Mesenchymal stem cell (in vitro differentiated cells and primary cell): ENCODE results near the gene TNFAIP8.

Experiments used
- DNase-seq: peaks from one replicate; pipeline ENCODE4 v3.0.0-alpha.2; 2013
- H2AFZ ChIP-seq: one replicate; pipeline ENCODE4 v1.6.1; 2013; ENCODE audit warnings: low read depth, mild to moderate bottlenecking, control low read depth, inconsistent platforms, low read length, moderate library complexity
- H2AK5ac ChIP-seq: 2 replicates; pipeline ENCODE4 v1.6.1; 2013; ENCODE audit warnings: low read length, moderate library complexity, mild to moderate bottlenecking, inconsistent platforms; ENCODE audit not compliant: severe bottlenecking
- H2BK120ac ChIP-seq: one replicate; pipeline ENCODE4 v1.6.1; 2013; ENCODE audit warnings: low read depth, mild to moderate bottlenecking, inconsistent platforms, low read length, moderate library complexity
- H2BK12ac ChIP-seq, 2 experiments: one replicate each; pipeline ENCODE4 v1.6.1; 2013; ENCODE audit warnings: inconsistent platforms in 2 of 2, low read length in 2 of 2, mild to moderate bottlenecking in 2 of 2, moderate library complexity in 2 of 2, control low read depth in 1 of 2
- H2BK15ac ChIP-seq: one replicate; pipeline ENCODE4 v1.6.1; 2013; ENCODE audit warnings: mild to moderate bottlenecking, low read depth, inconsistent platforms; ENCODE audit not compliant: poor library complexity, severe bottlenecking
- H2BK5ac ChIP-seq: 2 replicates; pipeline ENCODE4 v1.6.1; 2013; ENCODE audit warnings: low read depth, mild to moderate bottlenecking, low read length, control low read depth, inconsistent platforms; ENCODE audit not compliant: poor library complexity, severe bottlenecking
- H3K14ac ChIP-seq, 2 experiments: one replicate each; pipeline ENCODE4 v1.6.1; 2013; ENCODE audit warnings: inconsistent platforms in 2 of 2, low read length in 2 of 2, control low read depth in 1 of 2, mild to moderate bottlenecking in 1 of 2, moderate library complexity in 1 of 2
- H3K18ac ChIP-seq, 2 experiments: one replicate each; pipeline ENCODE4 v1.6.1; 2013; ENCODE audit warnings: inconsistent platforms in 2 of 2, low read length in 2 of 2, control low read depth in 1 of 2, low read depth in 1 of 2, mild to moderate bottlenecking in 1 of 2
- H3K23ac ChIP-seq, 2 experiments: one replicate each; pipeline ENCODE4 v1.6.1; 2013; ENCODE audit warnings: inconsistent platforms in 2 of 2, low read length in 2 of 2, mild to moderate bottlenecking in 2 of 2, moderate library complexity in 2 of 2, control low read depth in 1 of 2
- H3K27ac ChIP-seq: 2 replicates; pipeline ENCODE4 v1.5.1; 2013; ENCODE audit warnings: mild to moderate bottlenecking, moderate library complexity, low read length, control low read depth, inconsistent platforms; ENCODE audit not compliant: poor library complexity, severe bottlenecking
- H3K27me3 ChIP-seq, 2 experiments: 2 replicates each; pipeline versions ENCODE4 v1.6.1 to v1.7.0; 2013; ENCODE audit warnings: low read length in 2 of 2, mild to moderate bottlenecking in 2 of 2, moderate library complexity in 2 of 2, control low read depth in 1 of 2, inconsistent platforms in 1 of 2; ENCODE audit not compliant: control insufficient read depth in 1 of 2, insufficient read depth in 1 of 2
- H3K36me3 ChIP-seq, 2 experiments: 2 replicates each; pipeline versions ENCODE4 v1.6.1 to v1.7.0; 2013; ENCODE audit warnings: low read length in 2 of 2, control low read depth in 1 of 2, inconsistent platforms in 1 of 2, low read depth in 1 of 2, mild to moderate bottlenecking in 1 of 2; ENCODE audit not compliant: insufficient read depth in 2 of 2, control insufficient read depth in 1 of 2
- H3K4ac ChIP-seq, 2 experiments: one replicate each; pipeline ENCODE4 v1.6.1; 2013; ENCODE audit warnings: inconsistent platforms in 2 of 2, low read length in 2 of 2, mild to moderate bottlenecking in 2 of 2, moderate library complexity in 2 of 2, control low read depth in 1 of 2, low read depth in 1 of 2
- H3K4me1 ChIP-seq: 2 replicates; pipeline ENCODE4 v1.6.1; 2013; ENCODE audit warnings: low read depth, low read length, control low read depth; ENCODE audit not compliant: control insufficient read depth, insufficient read depth
- H3K4me2 ChIP-seq: 2 replicates; pipeline ENCODE4 v1.6.1; 2013; ENCODE audit warnings: low read length, mild to moderate bottlenecking, inconsistent platforms; ENCODE audit not compliant: poor library complexity, severe bottlenecking
- H3K4me3 ChIP-seq, 2 experiments: 2 replicates each; pipeline versions ENCODE4 v1.5.1 to v1.7.0; 2013; ENCODE audit warnings: low read length in 2 of 2, mild to moderate bottlenecking in 2 of 2, control low read depth in 1 of 2, low read depth in 1 of 2; ENCODE audit not compliant: insufficient read depth in 1 of 2
- H3K79me1 ChIP-seq: replicated peaks from 2 replicates; pipeline ENCODE4 v1.6.1; 2013; ENCODE audit warnings: mild to moderate bottlenecking, control low read depth, low read length, inconsistent platforms; ENCODE audit not compliant: poor library complexity, severe bottlenecking
- H3K9ac ChIP-seq: 2 replicates; pipeline ENCODE4 v1.7.0; 2013; ENCODE audit warnings: mild to moderate bottlenecking, low read length, moderate library complexity
- H3K9me3 ChIP-seq: 2 replicates; pipeline ENCODE4 v1.7.0; 2013; ENCODE audit warnings: mild to moderate bottlenecking, low read length; ENCODE audit not compliant: control insufficient read depth
- H4K8ac ChIP-seq: one replicate; pipeline ENCODE4 v1.6.1; 2013; ENCODE audit warnings: inconsistent platforms, mild to moderate bottlenecking, low read length, moderate library complexity
- H4K91ac ChIP-seq: one replicate; pipeline ENCODE4 v1.6.1; 2013; ENCODE audit warnings: mild to moderate bottlenecking, low read length, inconsistent platforms
- WGBS: methylation state at CpG from one replicate; pipeline ENCODE4 v1.1.7; 2013; ENCODE audit warnings: mixed read lengths; 5-methylcytosine and 5-hydroxymethylcytosine counted together

The TNFAIP8 gene

GRCh38 chr5:119404033-119404432, 48.2 kb downstream of the TNFAIP8 start:
- Histone ChIP-seq H2AK5ac (no peak overlapping the region), H2BK120ac (no peak overlapping the region), H3K4ac (no peak overlapping the region), H3K23ac (no peak overlapping the region), H4K8ac (no peak overlapping the region), H3K9ac (no peak overlapping the region), H2AFZ (no peak overlapping the region), H2BK15ac (no peak overlapping the region), H2BK5ac (no peak overlapping the region), H3K18ac (no peak overlapping the region), H3K14ac (no peak overlapping the region), H3K27ac (no peak overlapping the region), H3K4me2 (no peak overlapping the region), H3K79me1 (no peaks in the 10 kb centered on the region), H4K91ac (no peak overlapping the region), H3K36me3 (no peaks in the 10 kb centered on the region), H3K9me3 (no peaks in the 10 kb centered on the region), H3K4me3 (no peak overlapping the region), H3K27me3 (no peaks in the 10 kb centered on the region), H2BK12ac (no peak overlapping the region), H3K4me1 (peaks cover 6% of the 10 kb centered on the region)
- DNase-seq: no peak
- 98% methylated on average over 2 of the region's 2 CpGs for WGBS

DNA sequence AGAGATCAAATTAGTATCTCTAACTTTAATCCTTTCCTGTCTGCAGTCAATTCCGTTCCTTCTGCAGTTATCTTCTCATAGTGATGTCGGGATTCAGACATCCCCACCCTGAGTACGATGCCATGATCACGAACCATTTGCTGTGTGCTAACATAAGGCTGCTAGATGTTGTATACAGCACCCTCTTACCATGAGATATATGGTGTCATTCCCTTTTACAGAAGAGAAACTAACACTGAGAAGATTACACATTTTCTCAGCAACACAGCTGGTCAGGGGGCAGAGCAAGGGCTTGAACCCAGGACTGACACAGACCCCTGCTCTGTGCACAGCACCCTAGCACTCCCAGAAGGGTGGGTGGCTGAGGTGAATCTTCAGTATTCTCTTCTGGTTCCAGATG, 49.6 kb downstream of the TNFAIP8 start:
- no peak for DNase-seq
- Histone ChIP-seq H3K9me3 (no peaks in the 10 kb centered on the region), H3K9ac (no peak overlapping the region), H3K27me3 (no peaks in the 10 kb centered on the region), H3K18ac (no peak overlapping the region), H3K79me1 (no peaks in the 10 kb centered on the region), H3K23ac (no peak overlapping the region), H2BK120ac (no peak overlapping the region), H2BK12ac (no peak overlapping the region), H3K4me1 (peaks cover 3% of the 10 kb centered on the region), H3K4me2 (no peak overlapping the region), H2AK5ac (no peak overlapping the region), H2BK15ac (no peak overlapping the region), H3K14ac (no peak overlapping the region), H3K4ac (no peak overlapping the region), H3K36me3 (no peaks in the 10 kb centered on the region), H3K4me3 (no peak overlapping the region), H4K91ac (no peak overlapping the region), H4K8ac (no peak overlapping the region), H2BK5ac (no peak overlapping the region), H2AFZ (no peak overlapping the region), H3K27ac (no peak overlapping the region)
- WGBS: 88% methylated on average over 4 of the region's 4 CpGs

- H3K4ac ChIP-seq: no peak overlapping the region
- no peak overlapping the region for H3K27ac ChIP-seq
- no peak overlapping the region for H2AFZ ChIP-seq
- H3K36me3 ChIP-seq: no peaks in the 10 kb centered on the region
- no peak for DNase-seq
- H2BK5ac ChIP-seq: no peak overlapping the region
- 96% methylated on average over 5 of the region's 5 CpGs for WGBS
- H2BK12ac ChIP-seq: no peak overlapping the region
- no peak overlapping the region for H2AK5ac ChIP-seq
- H3K4me1 ChIP-seq: peaks cover 4% of the 10 kb centered on the region
- no peak overlapping the region for H2BK15ac ChIP-seq
- H3K18ac ChIP-seq: no peak overlapping the region
- H3K14ac ChIP-seq: no peak overlapping the region
- H3K79me1 ChIP-seq: no peaks in the 10 kb centered on the region
- H4K8ac ChIP-seq: no peak overlapping the region
- H3K23ac ChIP-seq: no peak overlapping the region
- no peak overlapping the region for H3K4me2 ChIP-seq
- no peaks in the 10 kb centered on the region for H3K9me3 ChIP-seq
- no peaks in the 10 kb centered on the region for H3K27me3 ChIP-seq
- H2BK120ac ChIP-seq: no peak overlapping the region
- H4K91ac ChIP-seq: no peak overlapping the region
- no peak overlapping the region for H3K4me3 ChIP-seq
- no peak overlapping the region for H3K9ac ChIP-seq
Observed at GRCh38 chr5:119406551-119407110, 50.8 kb downstream of the TNFAIP8 start.

DNA sequence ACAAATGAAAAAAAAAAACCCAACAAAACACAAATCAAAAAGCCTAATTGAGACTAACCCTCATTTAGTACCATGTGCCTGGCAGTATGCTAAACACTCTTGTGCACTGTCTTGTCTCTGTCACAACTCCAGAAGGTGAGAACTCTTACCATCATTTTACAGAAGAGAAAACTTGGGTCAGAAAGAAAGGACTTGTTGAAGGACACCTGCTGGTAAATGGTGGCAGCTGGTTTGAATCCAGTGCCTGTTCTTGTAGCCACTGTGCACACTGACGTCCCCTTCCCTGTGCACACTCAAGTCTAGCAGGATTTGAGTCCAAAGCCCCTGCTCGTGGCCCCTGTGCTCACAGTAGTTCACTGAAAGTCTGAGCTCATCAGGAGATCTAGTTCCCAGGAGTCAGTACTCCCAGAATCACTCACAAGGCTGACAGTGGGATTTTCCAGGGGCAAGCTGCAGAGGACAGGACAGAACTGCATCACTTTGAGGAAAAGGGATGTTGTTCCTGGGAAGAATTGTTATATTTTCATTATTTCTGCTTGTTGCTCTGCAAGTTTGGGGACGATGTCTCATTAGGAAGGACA, 53.5 kb downstream of the TNFAIP8 start:
- no peak overlapping the region for H2BK15ac ChIP-seq
- no peak overlapping the region for H3K9ac ChIP-seq
- H3K27ac ChIP-seq: no peak overlapping the region
- no peak overlapping the region for H3K4me3 ChIP-seq
- H4K8ac ChIP-seq: no peak overlapping the region
- H3K9me3 ChIP-seq: no peaks in the 10 kb centered on the region
- no peak overlapping the region for H2AFZ ChIP-seq
- H3K14ac ChIP-seq: no peak overlapping the region
- no peak overlapping the region for H3K23ac ChIP-seq
- no peak for DNase-seq
- H3K4ac ChIP-seq: no peak overlapping the region
- peaks cover 4% of the 10 kb centered on the region for H3K4me1 ChIP-seq
- no peak overlapping the region for H4K91ac ChIP-seq
- no peak overlapping the region for H3K4me2 ChIP-seq
- no peak overlapping the region for H2BK5ac ChIP-seq
- H2BK12ac ChIP-seq: no peak overlapping the region
- no peaks in the 10 kb centered on the region for H3K27me3 ChIP-seq
- H3K79me1 ChIP-seq: no peaks in the 10 kb centered on the region
- H2AK5ac ChIP-seq: no peak overlapping the region
- no peaks in the 10 kb centered on the region for H3K36me3 ChIP-seq
- no peak overlapping the region for H3K18ac ChIP-seq
- WGBS: 82% methylated on average over 3 of the region's 3 CpGs
- H2BK120ac ChIP-seq: no peak overlapping the region
